ENCODE measurements around the gene KCNJ6.
"Not testable (repeated sequence)": the region's sequence is repeated elsewhere in the genome, so short reads cannot be mapped to it uniquely, and the experiment has no call there.

The KCNJ6 gene

GRCh38 chr21:37916310-37917051, at the start of gene KCNJ6:
TSS of gene KCNJ6 (minus strand) at chr21:37916457. CDS start at chr21:37840682, 75,775 bp downstream.
- no peak for DNase-seq

- no peak for DNase-seq
Observed at GRCh38 chr21:37965088-37965805, 49.0 kb upstream of the KCNJ6 start.

GRCh38 chr21:37958537-37958936, 42.3 kb upstream of the KCNJ6 start:
- DNase-seq = no peak

GRCh38 chr21:37956772-37957171, 40.5 kb upstream of the KCNJ6 start:
- DNase-seq = no peak

GRCh38 chr21:37945036-37945435, 28.8 kb upstream of the KCNJ6 start:
- no peak for DNase-seq

GRCh38 chr21:37944496-37944895, 28.2 kb upstream of the KCNJ6 start:
- no peak for DNase-seq

GRCh38 chr21:37940691-37941090, 24.4 kb upstream of the KCNJ6 start:
- DNase-seq = no peak

- DNase-seq = no peak
Observed at GRCh38 chr21:37939838-37940237, 23.6 kb upstream of the KCNJ6 start.

- no peak for DNase-seq
Observed at GRCh38 chr21:37939251-37939650, 23.0 kb upstream of the KCNJ6 start.

- no peak for DNase-seq
Observed at GRCh38 chr21:37937668-37938067, 21.4 kb upstream of the KCNJ6 start.

- DNase-seq = no peak
Observed at GRCh38 chr21:37936010-37936785, 19.9 kb upstream of the KCNJ6 start.

- no peak for DNase-seq
Observed at GRCh38 chr21:37932936-37933335, 16.7 kb upstream of the KCNJ6 start.

- DNase-seq = no peak
Observed at GRCh38 chr21:37927711-37928110, 11.5 kb upstream of the KCNJ6 start.

- no peak for DNase-seq
Observed at GRCh38 chr21:37921091-37921490, 4.8 kb upstream of the KCNJ6 start.

GRCh38 chr21:37920302-37920701, 4.0 kb upstream of the KCNJ6 start:
- not testable (repeated sequence) for DNase-seq

GRCh38 chr21:37917612-37918011, 1.4 kb upstream of the KCNJ6 start:
- DNase-seq = no peak

GRCh38 chr21:37915941-37916309, 332 bp downstream of the KCNJ6 start:
- DNase-seq = no peak

GRCh38 chr21:37915497-37915911, 753 bp downstream of the KCNJ6 start:
- no peak for DNase-seq

GRCh38 chr21:37912616-37913015, 3.6 kb downstream of the KCNJ6 start:
- no peak for DNase-seq

GRCh38 chr21:37909936-37910335, 6.3 kb downstream of the KCNJ6 start:
- DNase-seq = no peak

- DNase-seq = no peak
Observed at GRCh38 chr21:37908691-37909090, 7.6 kb downstream of the KCNJ6 start.

GRCh38 chr21:37907076-37907475, 9.2 kb downstream of the KCNJ6 start:
- no peak for DNase-seq

GRCh38 chr21:37905291-37905690, 11.0 kb downstream of the KCNJ6 start:
- DNase-seq = no peak

- DNase-seq = no peak
Observed at GRCh38 chr21:37904856-37905255, 11.4 kb downstream of the KCNJ6 start.
